ENCODE measurements around the gene CUL3. TPM values are rescaled to one million over a fixed set of nuclear protein-coding genes. Genes with fewer than 3 reads are reported as not detected.
"Not testable (repeated sequence)": the region's sequence is repeated elsewhere in the genome, so short reads cannot be mapped to it uniquely, and the experiment has no call there.

The CUL3 gene
- total and polyA plus RNA-seq, 2 donors, result 50.2 to 129 TPM

DNA sequence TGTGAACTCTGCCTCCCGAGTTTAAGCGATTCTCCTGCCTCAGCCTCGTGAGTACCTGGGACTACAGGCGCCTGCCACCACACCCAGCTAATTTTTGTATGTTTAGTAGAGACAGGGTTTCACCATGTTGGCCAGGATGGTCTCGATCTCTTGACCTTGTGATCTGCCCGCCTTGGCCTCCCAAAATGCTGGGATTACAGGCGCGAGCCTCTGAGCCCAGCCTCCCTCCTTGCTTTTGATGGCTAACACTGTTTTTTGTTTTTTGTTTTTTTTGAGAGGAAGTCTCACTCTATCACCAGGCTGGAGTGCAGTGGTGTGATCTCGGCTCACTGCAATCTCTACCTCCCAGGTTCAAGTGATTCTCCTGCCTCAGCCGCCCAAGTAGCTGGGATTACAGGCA lies 68.8 kb downstream of the CUL3 start:
- not testable (repeated sequence) for H3K4me1 ChIP-seq (ENCODE audit: insufficient read depth); H3K4me3 ChIP-seq (ENCODE audit: low read depth, low read length); H3K27ac ChIP-seq (ENCODE audit: low read depth); H3K36me3 ChIP-seq (ENCODE audit: insufficient read depth); DNase-seq (ENCODE audit: extremely low spot score)
- 96% methylated on average over 10 of the region's 10 CpGs for WGBS

GRCh38 chr2:224513991-224514390 lies 71.2 kb downstream of the CUL3 start:
- no peak for DNase-seq (ENCODE audit: extremely low spot score)

DNA sequence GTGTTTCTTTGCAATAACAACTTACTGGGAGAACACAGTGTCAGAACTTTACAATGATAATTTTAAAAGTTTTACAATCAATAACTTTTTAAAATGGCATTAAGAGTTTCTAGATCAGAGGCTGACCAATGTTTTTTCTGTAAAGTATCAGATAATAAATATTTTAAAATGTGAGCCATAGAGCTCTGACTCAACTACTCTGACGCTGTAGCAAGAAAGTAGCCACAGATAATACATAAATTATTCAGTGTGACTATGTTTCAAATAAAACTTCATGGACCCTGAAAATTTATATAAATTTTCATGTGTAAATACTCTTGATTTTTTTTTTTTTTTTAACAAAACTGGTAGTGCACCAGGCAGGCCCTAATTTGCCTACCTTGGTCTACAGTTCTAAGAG lies 77.4 kb downstream of the CUL3 start:
- 98% methylated on average over 1 of the region's 1 CpG for WGBS
- no peak overlapping the region for H3K4me3 ChIP-seq (ENCODE audit: low read depth, low read length)
- H3K36me3 ChIP-seq (ENCODE audit: insufficient read depth), result peaks cover 4% of the 10 kb centered on the region
- DNase-seq (ENCODE audit: extremely low spot score), result no peak
- H3K4me1 ChIP-seq (ENCODE audit: insufficient read depth), result no peaks in the 10 kb centered on the region
- no peak overlapping the region for H3K27ac ChIP-seq (ENCODE audit: low read depth)

More at GRCh38 chr2:224513991-224514390, 71.2 kb downstream of the CUL3 start:
- 30% methylated on average over 3 of the region's 3 CpGs for WGBS
- Histone ChIP-seq H3K36me3 (ENCODE audit: insufficient read depth) (no peaks in the 10 kb centered on the region), H3K4me1 (ENCODE audit: insufficient read depth) (no peaks in the 10 kb centered on the region), H3K27ac (ENCODE audit: low read depth) (no peak overlapping the region), H3K4me3 (ENCODE audit: low read depth, low read length) (no peak overlapping the region)

DNA sequence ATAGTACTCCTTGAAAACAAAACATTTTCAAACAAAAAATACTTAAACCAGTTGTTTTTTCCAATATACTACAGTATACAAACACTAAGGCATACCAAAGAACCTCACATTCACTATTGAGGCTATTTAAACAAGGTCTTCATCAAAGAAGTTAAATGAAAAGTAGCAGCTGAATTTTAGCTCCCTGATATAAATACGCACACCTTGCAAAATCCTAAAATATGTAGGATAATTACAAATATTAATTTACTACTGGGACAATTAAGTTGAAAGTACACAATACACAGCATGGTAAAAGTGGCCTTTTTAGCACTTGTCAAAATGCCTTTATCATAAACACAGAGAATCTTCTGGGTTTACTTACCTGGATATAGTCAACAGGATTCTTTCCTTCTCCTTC lies 78.7 kb downstream of the CUL3 start:
- WGBS, result 100% methylated on average over 1 of the region's 1 CpG
- H3K4me3 ChIP-seq (ENCODE audit: low read depth, low read length), result no peak overlapping the region
- no peaks in the 10 kb centered on the region for H3K4me1 ChIP-seq (ENCODE audit: insufficient read depth)
- DNase-seq (ENCODE audit: extremely low spot score), result no peak
- no peak overlapping the region for H3K27ac ChIP-seq (ENCODE audit: low read depth)
- H3K36me3 ChIP-seq (ENCODE audit: insufficient read depth), result peaks cover 5% of the 10 kb centered on the region

GRCh38 chr2:224498991-224499390 lies 86.2 kb downstream of the CUL3 start:
- H3K36me3 ChIP-seq (ENCODE audit: insufficient read depth), result peaks cover 7% of the 10 kb centered on the region

DNA sequence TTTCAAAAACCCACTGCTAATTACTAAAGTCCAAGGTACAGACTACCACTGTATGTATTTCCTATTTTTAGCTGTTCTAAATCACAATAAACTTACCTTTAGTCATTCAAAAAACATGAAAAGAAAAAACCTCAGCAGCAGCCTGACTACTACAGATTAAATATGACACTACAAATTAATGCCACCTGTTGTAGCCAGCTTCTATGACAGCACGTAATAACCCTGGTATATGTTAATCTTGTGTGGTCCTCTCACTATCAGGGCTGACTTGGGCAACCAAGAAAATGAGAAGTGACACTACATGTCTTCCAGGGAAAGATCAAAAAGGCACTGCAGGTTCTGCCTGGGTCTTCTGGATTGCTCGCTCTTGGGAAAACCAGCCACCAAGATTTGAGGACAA lies 92.6 kb downstream of the CUL3 start:
- Histone ChIP-seq H3K4me1 (ENCODE audit: insufficient read depth) (peaks cover 1% of the 10 kb centered on the region), H3K4me3 (ENCODE audit: low read depth, low read length) (no peak overlapping the region), H3K27ac (ENCODE audit: low read depth) (no peak overlapping the region), H3K36me3 (ENCODE audit: insufficient read depth) (peaks cover 1% of the 10 kb centered on the region)
- no peak for DNase-seq (ENCODE audit: extremely low spot score)
- WGBS, result 95% methylated on average over 2 of the region's 2 CpGs

More at GRCh38 chr2:224498991-224499390, 86.2 kb downstream of the CUL3 start:
- Histone ChIP-seq H3K4me1 (ENCODE audit: insufficient read depth) (peaks cover 1% of the 10 kb centered on the region), H3K4me3 (ENCODE audit: low read depth, low read length) (no peak overlapping the region), H3K27ac (ENCODE audit: low read depth) (no peak overlapping the region)
- 90% methylated on average over 3 of the region's 3 CpGs for WGBS
- DNase-seq (ENCODE audit: extremely low spot score), result no peak

DNA sequence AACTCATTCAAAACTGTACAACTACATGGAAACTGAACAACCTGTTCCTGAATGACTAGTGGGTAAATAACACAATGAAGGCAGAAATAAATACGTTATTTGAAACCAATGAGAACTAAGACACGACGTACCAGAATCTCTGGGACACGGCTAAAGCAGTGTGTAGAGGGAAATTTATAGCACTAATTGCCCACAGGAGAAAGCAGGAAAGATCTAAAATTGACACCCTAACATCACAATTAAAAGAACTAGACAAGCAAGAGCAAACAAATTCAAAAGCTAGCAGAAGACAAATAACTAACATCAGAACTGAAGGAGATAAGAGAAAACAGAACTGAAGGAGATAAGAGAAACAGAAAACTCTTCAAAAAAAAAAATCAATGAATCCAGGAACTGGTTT lies 97.2 kb downstream of the CUL3 start:
- 97% methylated on average over 4 of the region's 4 CpGs for WGBS
- not testable (repeated sequence) for H3K4me1 ChIP-seq (ENCODE audit: insufficient read depth); H3K27ac ChIP-seq (ENCODE audit: low read depth); H3K4me3 ChIP-seq (ENCODE audit: low read depth, low read length); H3K36me3 ChIP-seq (ENCODE audit: insufficient read depth); DNase-seq (ENCODE audit: extremely low spot score)

GRCh38 chr2:224485081-224486014 lies 99.8 kb downstream of the CUL3 start:
- WGBS, result 67% methylated on average over 18 of the region's 18 CpGs
- H3K4me1 ChIP-seq (ENCODE audit: insufficient read depth); H3K27ac ChIP-seq (ENCODE audit: low read depth); H3K36me3 ChIP-seq (ENCODE audit: insufficient read depth); H3K4me3 ChIP-seq (ENCODE audit: low read depth, low read length): not testable (repeated sequence)
- DNase-seq (ENCODE audit: extremely low spot score), result peak; percentile 55

DNA sequence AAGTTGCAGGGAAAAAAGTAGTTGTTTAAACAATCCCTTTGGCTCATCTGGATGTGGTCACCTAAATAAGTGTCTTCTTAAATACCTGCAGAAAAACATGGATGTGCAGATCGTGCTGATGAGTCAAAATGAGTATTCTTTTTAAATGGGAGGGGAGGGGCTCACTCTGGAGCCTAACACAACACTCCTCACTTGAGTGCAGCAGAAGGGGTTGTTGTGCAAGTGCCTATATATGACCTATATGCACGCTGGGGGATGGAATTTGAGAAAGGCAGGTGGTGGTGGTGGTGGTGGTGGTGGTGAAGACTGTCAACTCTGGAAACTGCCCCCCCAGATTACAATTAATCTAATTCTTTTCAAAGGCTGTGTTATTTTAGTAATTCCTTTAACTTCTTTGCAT lies 105.3 kb downstream of the CUL3 start:
- no peak for DNase-seq (ENCODE audit: extremely low spot score)
- Histone ChIP-seq H3K4me1 (ENCODE audit: insufficient read depth) (no peaks in the 10 kb centered on the region), H3K4me3 (ENCODE audit: low read depth, low read length) (no peak overlapping the region), H3K27ac (ENCODE audit: low read depth) (no peak overlapping the region), H3K36me3 (ENCODE audit: insufficient read depth) (no peaks in the 10 kb centered on the region)
- WGBS, result 88% methylated on average over 2 of the region's 2 CpGs

GRCh38 chr2:224472827-224473226 lies 112.3 kb downstream of the CUL3 start:
- H3K4me1 ChIP-seq (ENCODE audit: insufficient read depth), result no peaks in the 10 kb centered on the region
- H3K36me3 ChIP-seq (ENCODE audit: insufficient read depth), result no peaks in the 10 kb centered on the region
- 88% methylated on average over 3 of the region's 3 CpGs for WGBS
- no peak for DNase-seq (ENCODE audit: extremely low spot score)
- no peak overlapping the region for H3K4me3 ChIP-seq (ENCODE audit: low read depth, low read length)
- no peak overlapping the region for H3K27ac ChIP-seq (ENCODE audit: low read depth)

- 79% methylated on average over 3 of the region's 3 CpGs for WGBS
- Histone ChIP-seq H3K36me3 (ENCODE audit: insufficient read depth) (no peaks in the 10 kb centered on the region), H3K4me3 (ENCODE audit: low read depth, low read length) (no peak overlapping the region), H3K27ac (ENCODE audit: low read depth) (no peak overlapping the region), H3K4me1 (ENCODE audit: insufficient read depth) (no peaks in the 10 kb centered on the region)
- DNase-seq (ENCODE audit: extremely low spot score), result no peak
Measured at GRCh38 chr2:224472137-224472536, 113.0 kb downstream of the CUL3 start.

DNA sequence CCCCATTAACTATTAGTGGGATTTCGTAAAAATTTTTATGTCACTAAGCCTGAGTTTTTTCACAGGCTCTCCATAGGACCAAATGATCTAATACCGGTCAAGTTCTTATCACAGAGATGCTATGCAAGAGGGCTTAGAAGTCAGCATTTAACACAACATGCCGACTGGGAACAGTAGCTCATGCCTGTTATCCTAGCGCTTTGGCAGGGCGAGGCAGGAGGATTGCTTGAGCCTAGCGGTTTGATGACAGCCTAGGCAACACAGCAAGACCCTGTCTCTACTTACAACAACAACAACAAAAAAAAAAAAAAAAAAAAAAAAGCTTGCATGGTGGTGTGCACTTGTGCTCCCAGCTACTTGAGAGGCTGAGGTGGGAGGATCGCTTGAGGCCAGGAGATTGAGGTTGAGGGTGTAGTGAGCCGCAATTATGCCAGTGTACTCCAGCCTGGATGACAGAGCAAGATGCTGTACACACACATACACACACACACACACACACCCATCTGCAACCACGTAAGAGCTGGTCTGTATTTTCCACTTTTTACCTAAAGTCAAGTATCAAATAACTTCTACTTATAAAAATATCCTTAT lies 115.7 kb downstream of the CUL3 start:
- no peak for DNase-seq (ENCODE audit: extremely low spot score)
- WGBS, result 54% methylated on average over 9 of the region's 9 CpGs
- Histone ChIP-seq H3K36me3 (ENCODE audit: insufficient read depth) (no peaks in the 10 kb centered on the region), H3K4me1 (ENCODE audit: insufficient read depth) (no peaks in the 10 kb centered on the region), H3K4me3 (ENCODE audit: low read depth, low read length) (no peak overlapping the region), H3K27ac (ENCODE audit: low read depth) (no peak overlapping the region)

DNA sequence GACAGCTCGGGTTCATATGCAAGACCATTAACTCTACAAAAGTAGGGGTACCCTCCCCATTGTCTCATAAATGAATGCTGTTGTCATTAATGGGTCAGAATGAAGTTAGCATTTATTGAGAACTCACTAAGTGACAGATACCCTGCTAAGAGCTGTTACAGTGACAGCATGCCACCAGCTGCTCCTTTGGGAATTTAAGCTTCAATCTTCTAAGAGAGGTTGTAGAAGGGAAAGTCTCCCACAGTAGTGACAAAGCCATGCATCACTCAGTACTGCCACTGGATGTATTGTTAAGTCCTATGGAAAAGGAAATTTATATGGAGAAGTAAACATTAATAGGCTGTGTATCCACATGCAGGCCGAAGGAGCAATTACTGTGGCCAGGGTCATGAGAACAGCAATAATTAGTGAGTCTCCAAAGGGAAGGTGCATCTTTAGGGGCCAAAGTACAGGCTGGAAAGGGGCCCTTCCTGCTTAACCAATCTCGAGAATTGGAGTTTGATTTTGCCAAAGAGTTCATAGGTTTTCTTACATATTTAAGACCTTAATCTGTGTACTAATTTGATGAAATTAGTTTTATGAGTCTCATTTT lies 118.8 kb downstream of the CUL3 start:
- WGBS, result 70% methylated on average over 3 of the region's 3 CpGs
- Histone ChIP-seq H3K27ac (ENCODE audit: low read depth) (no peak overlapping the region), H3K4me1 (ENCODE audit: insufficient read depth) (no peaks in the 10 kb centered on the region), H3K36me3 (ENCODE audit: insufficient read depth) (no peaks in the 10 kb centered on the region), H3K4me3 (ENCODE audit: low read depth, low read length) (no peak overlapping the region)
- DNase-seq (ENCODE audit: extremely low spot score), result no peak

DNA sequence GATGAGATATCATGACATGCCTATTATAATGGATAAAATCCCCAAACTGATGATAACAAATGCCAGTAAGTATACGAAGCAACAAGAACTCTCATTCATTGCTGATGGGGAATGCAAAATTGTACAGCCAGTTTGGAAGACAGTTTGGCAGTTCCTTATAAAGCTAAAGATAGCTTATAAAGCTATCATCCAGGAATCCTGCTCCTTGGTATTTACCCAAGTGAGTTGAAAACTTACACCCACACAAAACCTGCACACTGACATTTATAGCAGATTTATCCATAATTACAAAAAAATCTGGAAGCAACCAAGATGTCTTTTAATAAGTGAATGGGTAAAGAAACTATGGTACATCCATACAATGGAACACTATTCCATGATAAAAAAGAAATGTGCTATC lies 123.8 kb downstream of the CUL3 start:
- no peak for DNase-seq (ENCODE audit: extremely low spot score)
- Histone ChIP-seq H3K4me1 (ENCODE audit: insufficient read depth) (no peaks in the 10 kb centered on the region), H3K27ac (ENCODE audit: low read depth) (no peak overlapping the region), H3K4me3 (ENCODE audit: low read depth, low read length) (no peak overlapping the region), H3K36me3 (ENCODE audit: insufficient read depth) (no peaks in the 10 kb centered on the region)
- WGBS, result 42% methylated on average over 1 of the region's 1 CpG
